ENCODE measurements around the gene TMEM100.

Gene TMEM100

GRCh38 chr17:55683550-55684315 lies 38.9 kb downstream of the TMEM100 start:
- H3K4me1 ChIP-seq (ENCODE audit: low read length): no peaks in the 10 kb centered on the region
- TF ChIP-seq EZH2 (optimal IDR thresholded peaks at IDR 0.05; ENCODE audit: low read depth, low read length) (no peak), EZH2phosphoT487 (IDR thresholded peaks at IDR 0.05; ENCODE audit: low read length) (no peak), CTCF (IDR thresholded peaks at IDR 0.05; ENCODE audit: low read length) (no peak)
- no peaks in the 10 kb centered on the region for H3K9me3 ChIP-seq (replicated peaks; ENCODE audit: insufficient read depth, low read length)

GRCh38 chr17:55681342-55681700 lies 41.3 kb downstream of the TMEM100 start:
- DNase-seq: no peak
- Histone ChIP-seq H3K9me3 (replicated peaks; ENCODE audit: insufficient read depth, low read length) (no peaks in the 10 kb centered on the region), H3F3A (ENCODE audit: insufficient read depth, low read length) (no peaks in the 10 kb centered on the region), H3K36me3 (replicated peaks; ENCODE audit: insufficient read depth, low read length) (no peaks in the 10 kb centered on the region), H4K20me1 (ENCODE audit: insufficient read depth, low read length) (no peaks in the 10 kb centered on the region), H3K27me3 (replicated peaks; ENCODE audit: insufficient read depth, low read length) (no peaks in the 10 kb centered on the region), H3K27ac (ENCODE audit: low read length) (no peak overlapping the region), H3K9me2 (replicated peaks; ENCODE audit: insufficient read depth, low read length) (no peaks in the 10 kb centered on the region), H3K79me2 (ENCODE audit: low read length) (no peaks in the 10 kb centered on the region), H3K4me3 (ENCODE audit: low read length) (no peak overlapping the region), H3K4me2 (ENCODE audit: low read depth, low read length) (no peak overlapping the region), H2AFZ (ENCODE audit: low read length) (peak overlapping the region; percentile 15; the same call in 1 of the 2 replicates), H3K9ac (ENCODE audit: low read length) (no peak overlapping the region), H3K4me1 (ENCODE audit: low read length) (no peaks in the 10 kb centered on the region)
- TF ChIP-seq EZH2 (optimal IDR thresholded peaks at IDR 0.05; ENCODE audit: low read depth, low read length) (no peak), CTCF (IDR thresholded peaks at IDR 0.05; ENCODE audit: low read length) (no peak), EZH2phosphoT487 (IDR thresholded peaks at IDR 0.05; ENCODE audit: low read length) (no peak)

More at GRCh38 chr17:55683550-55684315, 38.9 kb downstream of the TMEM100 start:
- Histone ChIP-seq H3K9ac (ENCODE audit: low read length) (no peak overlapping the region), H3K27ac (ENCODE audit: low read length) (no peak overlapping the region), H3F3A (ENCODE audit: insufficient read depth, low read length) (no peaks in the 10 kb centered on the region), H2AFZ (ENCODE audit: low read length) (no peak overlapping the region), H3K4me2 (ENCODE audit: low read depth, low read length) (no peak overlapping the region), H3K36me3 (replicated peaks; ENCODE audit: insufficient read depth, low read length) (no peaks in the 10 kb centered on the region), H3K4me3 (ENCODE audit: low read length) (no peak overlapping the region), H3K9me2 (replicated peaks; ENCODE audit: insufficient read depth, low read length) (no peaks in the 10 kb centered on the region), H3K27me3 (replicated peaks; ENCODE audit: insufficient read depth, low read length) (no peaks in the 10 kb centered on the region), H3K79me2 (ENCODE audit: low read length) (no peaks in the 10 kb centered on the region), H4K20me1 (ENCODE audit: insufficient read depth, low read length) (no peaks in the 10 kb centered on the region)
- no peak for DNase-seq

- no peak for TF ChIP-seq EZH2 (optimal IDR thresholded peaks at IDR 0.05; ENCODE audit: low read depth, low read length)
- TF ChIP-seq EZH2phosphoT487 (IDR thresholded peaks at IDR 0.05; ENCODE audit: low read length): no peak
- no peak for TF ChIP-seq CTCF (IDR thresholded peaks at IDR 0.05; ENCODE audit: low read length)
- no peaks in the 10 kb centered on the region for H3K9me2 ChIP-seq (replicated peaks; ENCODE audit: insufficient read depth, low read length)
- H3K27ac ChIP-seq (ENCODE audit: low read length): no peak overlapping the region
- no peak for DNase-seq
- H3K79me2 ChIP-seq (ENCODE audit: low read length): no peaks in the 10 kb centered on the region
- H3K4me3 ChIP-seq (ENCODE audit: low read length): no peak overlapping the region
- no peaks in the 10 kb centered on the region for H3K9me3 ChIP-seq (replicated peaks; ENCODE audit: insufficient read depth, low read length)
- H3K9ac ChIP-seq (ENCODE audit: low read length): no peak overlapping the region
- H3K36me3 ChIP-seq (replicated peaks; ENCODE audit: insufficient read depth, low read length): no peaks in the 10 kb centered on the region
- H3K4me1 ChIP-seq (ENCODE audit: low read length): no peaks in the 10 kb centered on the region
- H4K20me1 ChIP-seq (ENCODE audit: insufficient read depth, low read length): no peaks in the 10 kb centered on the region
- no peaks in the 10 kb centered on the region for H3F3A ChIP-seq (ENCODE audit: insufficient read depth, low read length)
- H3K27me3 ChIP-seq (replicated peaks; ENCODE audit: insufficient read depth, low read length): no peaks in the 10 kb centered on the region
- no peak overlapping the region; the same call in 1 of the 2 replicates for H2AFZ ChIP-seq (ENCODE audit: low read length)
- H3K4me2 ChIP-seq (ENCODE audit: low read depth, low read length): no peak overlapping the region
These were observed 41.9 kb downstream of the TMEM100 start for GRCh38 chr17:55680686-55681341.

All from MM.1S (cell line).